NCI-H2196 treated with DMSO at 0.1 percent for 48 hours (cell line): ENCODE data around the gene KRT72.

ENCODE experiments used
- DNase-seq: peaks from one replicate; lab custom pipeline; 2025; ENCODE audit not compliant: unreplicated experiment; lab: John Stamatoyannopoulos, UW

KRT72 gene

DNA sequence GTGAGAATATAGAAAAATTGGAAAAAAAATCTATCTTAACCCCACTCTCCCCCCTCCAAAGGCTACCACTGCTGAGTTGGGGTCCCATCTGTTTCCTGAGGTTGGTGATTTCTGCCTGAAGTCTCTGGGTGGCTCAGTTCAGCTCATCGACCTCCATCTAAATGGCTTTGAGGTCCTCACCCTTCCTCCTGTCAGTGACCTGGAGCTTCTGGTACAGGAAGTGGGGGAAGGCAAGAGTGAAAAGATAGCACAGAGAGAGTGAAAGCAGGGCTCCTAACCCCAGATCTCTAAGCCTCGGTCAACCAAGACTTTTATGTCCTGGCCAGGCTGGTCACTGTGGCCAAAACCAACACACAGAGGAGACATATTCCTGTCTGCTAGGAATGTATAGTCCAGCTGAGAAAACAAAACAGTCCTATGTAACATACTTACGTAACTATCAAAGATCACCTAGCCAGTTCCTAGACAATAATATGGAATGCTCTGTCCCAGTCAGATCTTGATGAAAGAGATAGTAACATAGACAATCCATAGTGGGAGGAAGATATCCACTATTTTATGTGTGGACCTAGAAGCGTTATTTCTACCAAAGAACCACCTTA, 29.4 kb upstream of the KRT72 start:
- no peak for DNase-seq

DNA sequence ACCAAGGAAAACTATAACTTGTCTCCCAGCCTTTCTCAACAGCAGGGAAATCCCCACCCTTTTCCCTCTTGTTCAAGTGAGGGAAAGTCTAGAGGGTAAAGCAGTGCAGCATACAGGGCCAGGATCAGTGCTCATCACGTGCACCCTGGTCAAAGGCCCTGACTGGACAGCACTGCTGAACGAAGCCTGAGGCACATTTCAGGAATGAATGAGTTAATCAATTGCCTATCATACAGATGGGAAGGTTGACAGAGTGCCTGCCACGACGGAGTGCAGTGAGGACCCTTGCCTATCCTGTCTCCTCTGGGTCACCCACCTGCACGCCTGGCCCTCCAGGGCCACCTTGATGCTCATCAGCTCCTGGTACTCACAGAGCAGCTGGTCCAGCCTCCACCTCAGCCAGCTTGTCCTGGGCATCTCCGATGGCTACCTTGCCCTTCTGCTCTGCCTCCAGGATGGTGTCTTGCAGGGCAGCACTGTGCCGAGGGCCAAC, 28.8 kb upstream of the KRT72 start:
- DNase-seq, result no peak

DNA sequence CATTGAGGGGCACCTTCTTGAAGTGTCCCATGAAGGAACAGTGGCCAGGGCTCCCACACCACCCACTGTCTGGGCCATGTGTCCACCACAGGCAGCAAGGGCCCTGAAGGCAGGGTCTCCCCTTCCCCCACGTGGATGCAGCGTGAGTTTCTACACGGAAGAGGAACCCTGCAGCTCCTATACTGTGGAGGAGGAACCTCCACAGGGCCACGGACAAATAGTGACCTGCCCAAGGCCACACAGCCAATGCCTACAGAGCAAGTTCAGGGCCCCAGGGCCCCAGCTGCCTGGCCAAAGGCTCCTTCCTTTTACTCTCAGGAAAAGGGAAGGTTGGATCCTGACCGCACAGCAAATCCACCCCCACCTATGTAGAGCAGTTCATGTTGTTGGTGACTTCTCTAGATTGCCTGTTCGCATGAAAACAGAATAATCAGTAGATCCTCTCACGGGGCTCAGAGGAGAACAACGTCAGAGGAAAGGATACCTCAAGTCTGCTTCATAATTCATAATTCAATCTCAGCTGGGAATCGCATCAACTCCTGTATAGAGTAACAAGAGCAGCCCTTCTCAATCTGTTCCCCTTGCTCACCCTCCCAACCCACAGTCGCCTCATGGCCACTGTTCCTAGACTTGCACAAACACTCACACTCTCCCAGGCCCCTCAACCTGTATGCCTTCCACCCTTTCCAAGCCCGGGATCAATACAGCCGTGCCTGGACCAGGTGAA, 28.2 kb upstream of the KRT72 start:
- DNase-seq, result no peak

DNA sequence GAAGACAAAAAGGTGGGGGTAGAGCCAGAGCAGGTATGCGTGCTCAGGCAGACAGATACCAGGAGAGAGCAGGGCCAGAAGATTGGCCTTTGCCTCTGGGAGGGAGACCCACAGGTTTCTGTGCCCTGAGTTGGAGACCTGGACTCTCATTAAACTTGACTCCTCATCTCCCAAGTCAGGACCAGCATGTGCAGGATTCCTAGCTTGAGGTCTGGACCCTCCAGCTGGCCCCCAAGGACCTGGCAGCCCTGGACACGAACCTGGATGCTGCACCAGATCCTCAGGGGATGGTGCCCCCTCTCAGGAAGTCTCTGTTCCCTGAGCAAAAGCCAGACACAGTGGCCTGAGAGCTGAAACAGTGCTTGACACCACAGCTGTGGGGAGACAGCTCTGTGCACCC, 27.6 kb upstream of the KRT72 start:
- DNase-seq, result no peak

DNA sequence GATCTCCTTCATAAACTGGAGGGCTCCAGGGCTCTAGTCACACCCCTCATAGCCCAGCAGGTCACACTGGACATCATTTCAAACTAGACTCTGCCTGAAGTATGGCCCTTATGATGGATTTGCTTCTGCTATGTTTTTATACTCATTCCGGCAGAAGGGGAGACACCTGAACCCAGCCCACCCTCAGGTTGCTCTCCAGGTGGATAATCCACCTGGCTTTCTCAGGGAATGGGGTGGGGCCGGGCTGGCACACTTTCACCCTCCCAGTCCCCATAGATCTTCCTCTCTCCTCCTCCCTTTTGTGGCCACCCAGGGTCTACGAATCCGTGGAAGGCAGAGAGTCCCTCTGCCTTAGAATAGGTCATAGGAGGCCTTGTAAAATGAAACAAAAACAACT, 26.8 kb upstream of the KRT72 start:
- no peak for DNase-seq

DNA sequence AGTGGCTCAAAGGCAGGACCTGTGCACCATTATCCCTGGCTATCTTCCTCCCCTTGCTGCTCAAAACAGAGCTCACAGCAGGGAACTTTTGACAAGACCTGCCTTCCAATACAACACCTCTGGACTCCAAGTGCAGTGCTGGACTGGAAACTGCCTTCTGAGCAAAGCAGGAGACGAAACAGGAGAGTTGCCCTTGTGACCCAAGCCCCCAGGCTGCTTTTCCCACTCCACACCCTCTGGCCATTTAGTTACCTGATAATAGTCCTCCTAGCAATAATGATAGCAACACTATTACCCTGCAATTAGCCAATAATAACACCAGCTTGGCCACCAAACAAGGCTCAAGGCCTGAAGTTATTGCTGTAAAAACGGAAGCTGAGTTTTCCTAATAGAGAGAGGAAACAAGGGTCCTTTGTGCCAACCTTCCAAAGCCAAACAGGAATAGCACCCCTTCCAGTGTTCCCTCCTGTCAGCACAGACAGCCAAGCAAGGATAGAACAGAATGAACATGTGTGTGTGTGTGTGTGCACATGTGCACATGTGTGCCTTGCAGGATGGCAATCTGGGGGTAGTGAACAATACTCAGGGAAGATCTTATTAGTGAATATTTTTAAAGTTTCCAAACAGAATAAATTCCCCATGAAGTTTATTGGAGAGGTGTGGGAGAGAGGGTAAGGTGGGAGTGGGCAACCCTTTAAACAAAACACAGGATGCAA, 26.3 kb upstream of the KRT72 start:
- DNase-seq, result no peak

DNA sequence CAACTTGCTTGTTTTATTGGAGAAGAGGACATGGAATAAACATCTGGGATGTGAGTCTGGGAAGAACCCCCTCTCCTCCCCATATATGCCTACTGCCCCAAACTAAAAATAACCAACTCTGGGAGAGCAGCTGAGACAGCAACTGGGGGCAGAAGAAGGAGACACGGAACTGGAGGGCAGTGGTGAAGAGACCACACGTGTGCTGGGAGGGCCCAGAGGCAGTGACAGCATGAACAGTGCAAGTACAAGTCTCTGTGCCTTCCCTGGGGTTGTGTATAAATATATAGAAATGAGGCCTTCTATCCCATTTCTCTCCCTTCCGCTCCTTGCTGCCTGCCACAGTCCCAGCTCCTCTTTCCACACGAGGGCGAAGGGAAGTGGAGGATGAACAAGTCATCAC, 21.1 kb upstream of the KRT72 start:
- DNase-seq, result no peak

DNA sequence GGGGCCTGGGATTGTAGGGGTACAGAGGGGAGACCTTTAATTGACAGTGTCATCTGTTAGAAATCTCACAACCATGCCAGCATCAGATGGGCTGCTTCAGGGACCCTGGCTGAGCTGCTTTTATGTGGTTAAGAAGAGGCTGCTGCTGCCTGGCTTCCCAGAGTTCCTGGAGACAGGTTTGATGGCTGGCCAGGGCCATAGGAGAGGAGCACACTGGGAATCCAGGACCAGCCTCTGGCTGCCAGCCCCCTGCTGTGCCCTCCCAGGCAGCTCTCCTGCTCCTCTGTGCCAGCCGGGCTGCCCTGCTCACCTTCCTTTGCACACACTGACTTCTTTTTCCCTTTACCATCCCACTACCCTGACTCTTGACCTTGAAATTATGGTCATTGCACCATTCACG, 17.6 kb upstream of the KRT72 start:
- no peak for DNase-seq

DNA sequence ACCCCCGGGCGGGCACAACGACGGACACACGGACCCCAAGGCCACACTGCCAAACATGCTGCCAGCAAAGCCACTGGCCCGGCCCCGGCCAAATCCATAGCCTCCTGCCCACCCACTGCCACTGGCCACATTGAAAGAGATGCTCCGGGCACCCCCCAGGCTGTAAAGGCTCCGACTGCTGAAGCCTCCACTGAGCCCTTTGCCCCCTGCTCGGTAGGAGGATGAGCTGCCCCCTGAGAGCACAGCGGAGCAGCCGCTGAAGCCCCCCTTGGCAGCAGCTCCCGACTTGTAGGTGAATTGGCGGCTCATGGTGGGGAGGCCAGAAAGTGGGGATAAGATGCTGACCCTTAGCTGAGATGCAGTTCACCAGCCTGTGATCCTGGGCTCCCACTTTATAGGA, 17.0 kb upstream of the KRT72 start, which contains the start of gene KRT73:
KRT73 (minus strand) TSS at position 344 of the 400 bp plus-strand sequence; CDS start at position 309, 35 bp downstream.
- DNase-seq, result no peak

DNA sequence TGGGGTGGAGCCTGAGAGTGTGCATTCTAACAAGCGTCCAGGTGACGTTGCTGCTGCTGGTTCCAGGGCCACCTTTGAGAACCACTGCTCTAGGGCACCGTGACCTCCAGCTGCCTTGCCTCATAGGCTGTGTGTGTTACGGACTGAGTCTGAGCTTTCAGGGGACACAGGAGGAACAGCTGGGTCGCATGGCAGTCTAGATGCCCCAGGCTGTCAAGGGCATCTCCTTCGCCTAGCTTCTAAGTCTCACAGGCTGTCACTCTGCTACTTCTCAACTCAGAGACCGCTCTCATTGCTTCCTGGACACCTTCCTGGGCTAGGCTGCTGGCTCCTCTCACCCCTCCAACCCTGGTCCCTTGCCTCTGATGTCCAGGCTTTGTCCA, 16.1 kb upstream of the KRT72 start:
- DNase-seq, result no peak

DNA sequence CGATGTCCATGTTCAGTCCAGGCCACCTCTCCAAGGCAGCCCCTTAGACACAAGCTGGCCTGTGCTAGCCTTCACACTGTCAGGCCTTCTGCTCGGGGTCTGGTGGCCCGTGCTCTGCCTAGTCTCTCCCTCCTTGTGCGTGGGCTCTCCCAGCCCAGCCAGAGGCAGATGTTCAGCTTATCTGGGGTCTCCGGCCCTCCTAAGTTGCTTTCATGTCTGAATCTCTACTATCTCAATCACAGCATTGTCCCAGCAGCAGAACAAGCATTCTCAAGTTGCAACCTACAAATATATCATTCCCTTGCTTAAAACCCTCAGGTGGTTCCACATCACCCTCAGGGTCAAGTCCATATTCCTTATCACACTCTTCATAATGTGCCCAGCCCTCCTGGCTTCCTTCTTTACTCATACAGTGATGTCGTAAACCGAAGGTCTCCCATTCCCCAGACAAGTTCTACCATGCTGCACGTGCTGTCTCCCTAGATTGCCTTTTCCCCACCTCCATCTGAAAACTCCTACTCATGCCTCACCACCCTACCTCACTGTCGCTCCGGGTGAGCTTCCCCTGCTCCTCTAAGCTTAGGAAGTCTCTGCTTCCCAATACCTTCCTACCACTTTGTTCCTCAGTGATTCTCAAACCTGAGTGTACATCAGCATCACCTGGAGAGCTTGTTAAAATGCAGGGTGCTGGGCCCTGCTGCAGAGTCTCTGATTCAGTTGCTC, 15.6 kb upstream of the KRT72 start:
- DNase-seq, result no peak

DNA sequence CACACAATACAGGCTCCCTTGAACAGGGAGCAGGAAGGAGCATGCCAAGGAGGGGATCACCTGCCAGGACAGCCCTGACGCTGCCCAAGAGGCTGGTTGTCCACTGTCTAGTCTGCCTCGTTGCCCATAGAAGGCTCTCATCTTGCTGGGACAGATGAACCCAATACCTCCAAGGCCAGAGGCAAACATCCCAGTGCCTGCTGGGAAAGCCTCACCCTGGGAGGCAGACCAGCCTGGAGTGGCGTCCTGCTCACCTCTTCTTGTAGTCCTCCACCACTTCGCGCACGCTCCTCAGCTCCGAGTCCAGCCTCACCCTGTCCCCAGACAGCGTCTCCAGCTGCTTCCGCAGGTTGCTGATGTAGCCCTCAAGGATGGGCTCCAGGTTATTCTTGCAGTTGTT, 14.6 kb upstream of the KRT72 start:
- no peak for DNase-seq

DNA sequence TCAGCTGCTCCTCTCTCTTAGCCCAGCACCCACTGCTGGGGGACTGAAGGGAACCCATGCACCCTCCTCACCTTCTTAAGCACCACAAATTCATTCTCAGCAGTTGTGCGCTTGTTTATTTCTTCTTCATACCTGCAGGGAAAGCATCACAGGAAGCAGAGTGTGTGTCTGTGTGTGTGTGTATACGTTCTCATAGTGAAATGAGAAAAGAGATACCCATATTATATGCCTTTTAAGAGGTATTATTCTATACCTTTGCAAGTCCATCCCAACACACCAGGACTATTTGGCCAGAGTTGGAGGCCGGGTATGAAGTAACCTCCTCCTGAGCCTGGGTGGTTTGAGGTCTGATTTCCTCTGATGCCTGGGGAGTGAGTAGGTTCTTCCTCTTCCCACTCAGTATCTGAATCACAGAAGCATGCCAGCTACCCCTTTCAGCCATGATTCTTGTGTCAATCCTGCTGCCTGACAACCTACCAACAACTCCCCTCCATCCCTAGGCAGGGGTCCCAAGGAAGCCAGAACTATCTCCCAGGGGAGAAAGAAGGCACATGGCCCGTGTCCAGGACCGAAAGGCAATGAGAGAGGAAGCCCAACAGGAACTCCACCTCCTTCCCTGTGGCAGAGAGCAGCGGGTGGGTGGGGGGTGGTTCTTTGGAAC, 14.1 kb upstream of the KRT72 start:
- DNase-seq, result no peak

DNA sequence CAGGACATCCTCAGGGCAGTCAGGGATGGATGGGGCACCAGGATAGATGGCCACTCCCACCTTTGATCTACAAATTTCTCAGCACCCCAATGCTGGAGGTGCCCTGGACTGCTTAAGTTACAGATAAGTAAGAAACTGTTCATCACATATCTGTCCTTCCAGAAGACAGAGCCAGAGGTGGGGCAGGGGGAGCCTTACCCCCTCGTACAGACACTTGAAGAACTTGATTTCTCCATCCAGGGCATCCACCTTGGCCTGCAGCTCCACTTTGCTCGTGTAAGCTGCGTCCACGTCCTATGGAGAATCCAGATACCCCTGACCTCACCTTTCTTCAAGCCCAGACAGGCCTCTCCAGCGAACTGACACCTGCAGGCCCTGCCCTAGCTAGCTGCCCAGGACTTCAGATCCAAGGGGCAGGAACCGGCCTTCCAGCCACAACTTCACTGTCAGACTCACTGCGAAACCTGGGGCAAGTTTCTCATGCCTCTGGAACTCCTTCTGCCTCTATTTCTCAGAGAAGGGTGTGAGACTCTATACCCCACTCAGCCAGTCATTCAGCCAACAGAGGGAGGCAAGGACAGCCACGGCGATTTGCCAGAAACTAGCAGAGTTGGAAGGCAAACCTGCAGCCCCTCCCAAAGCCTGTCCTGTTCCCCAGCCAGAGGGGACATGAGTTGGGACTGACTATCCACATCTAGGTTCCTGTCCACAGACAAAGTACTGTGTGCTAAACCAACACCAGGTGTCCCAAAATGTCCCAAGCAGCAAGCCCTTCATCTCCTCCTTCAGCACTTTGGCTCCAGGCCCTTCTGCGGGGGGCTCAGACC, 13.3 kb upstream of the KRT72 start:
- DNase-seq, result no peak

DNA sequence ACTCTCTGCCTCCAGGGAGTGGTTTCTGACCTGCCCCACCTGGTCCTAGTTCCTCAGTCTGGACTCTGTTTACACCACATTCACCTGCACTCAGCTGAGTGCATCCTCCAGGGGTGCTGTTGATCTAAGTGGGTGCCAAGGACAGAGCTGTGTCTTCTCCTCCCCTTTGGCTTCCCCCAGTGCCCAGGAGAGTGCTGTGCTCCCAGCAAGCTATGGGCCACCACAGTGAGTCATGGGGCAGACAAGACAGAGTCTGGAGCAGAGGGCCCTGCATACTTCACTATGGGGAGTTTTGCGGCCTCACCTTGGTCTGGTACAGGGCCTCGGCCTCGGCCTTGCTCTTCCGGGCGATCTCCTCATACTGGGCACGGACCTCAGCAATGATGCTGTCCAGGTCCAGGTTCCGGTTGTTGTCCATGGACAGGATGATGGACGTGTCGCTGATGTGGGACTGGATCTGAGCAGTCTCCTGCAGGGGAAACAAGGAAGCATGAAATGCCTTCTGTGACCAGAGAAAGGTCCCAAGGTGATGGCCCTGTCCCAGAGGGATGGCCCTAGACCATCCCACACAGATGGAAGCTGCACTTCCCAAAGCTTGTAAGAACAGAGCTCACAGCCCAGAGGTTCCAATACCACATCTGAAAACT, 12.2 kb upstream of the KRT72 start:
- no peak for DNase-seq

DNA sequence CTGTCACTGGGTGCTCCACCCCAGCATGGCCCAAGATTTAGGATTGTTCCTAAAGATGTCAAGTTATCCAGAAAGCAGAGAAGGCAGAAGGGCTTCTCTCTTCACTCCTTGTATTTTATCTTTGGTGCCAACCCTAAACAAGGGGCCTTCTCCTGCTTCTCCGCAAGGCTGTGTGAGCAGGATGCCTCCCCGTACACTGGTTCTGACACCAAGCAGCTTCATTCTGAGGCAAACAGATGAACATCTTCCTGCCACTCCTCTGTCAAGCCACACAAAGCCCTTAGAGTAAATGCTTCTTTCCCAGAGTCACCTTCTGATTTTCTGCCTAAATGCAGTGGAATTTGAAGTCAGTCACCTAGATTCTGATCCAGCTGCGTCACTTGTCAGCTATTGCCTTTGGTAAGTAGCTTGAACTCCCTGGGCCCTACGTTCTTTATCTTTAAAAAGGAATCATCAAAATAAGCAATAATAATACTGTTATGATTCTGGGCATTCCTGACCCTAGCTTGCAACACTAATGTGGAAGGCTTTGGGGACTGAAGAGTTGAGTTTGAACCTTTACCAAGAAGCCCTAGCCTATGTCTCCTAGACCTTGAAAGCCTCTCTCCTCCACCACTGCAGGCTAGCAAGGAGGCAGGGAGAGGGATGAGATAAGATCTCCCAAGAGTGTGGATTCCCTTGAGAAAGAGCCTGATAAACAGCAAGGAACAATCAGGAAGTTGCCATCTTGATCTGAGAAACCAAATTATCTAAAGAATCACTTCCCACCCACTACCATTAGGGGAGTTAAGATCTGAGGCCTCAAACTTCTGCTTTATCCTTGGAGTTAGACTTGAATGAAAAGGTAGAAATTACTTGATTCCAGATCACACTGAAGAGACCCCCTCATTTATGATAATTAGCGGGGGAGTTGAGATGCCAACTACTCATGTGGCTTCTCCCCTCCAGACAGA, 11.4 kb upstream of the KRT72 start:
- no peak for DNase-seq

DNA sequence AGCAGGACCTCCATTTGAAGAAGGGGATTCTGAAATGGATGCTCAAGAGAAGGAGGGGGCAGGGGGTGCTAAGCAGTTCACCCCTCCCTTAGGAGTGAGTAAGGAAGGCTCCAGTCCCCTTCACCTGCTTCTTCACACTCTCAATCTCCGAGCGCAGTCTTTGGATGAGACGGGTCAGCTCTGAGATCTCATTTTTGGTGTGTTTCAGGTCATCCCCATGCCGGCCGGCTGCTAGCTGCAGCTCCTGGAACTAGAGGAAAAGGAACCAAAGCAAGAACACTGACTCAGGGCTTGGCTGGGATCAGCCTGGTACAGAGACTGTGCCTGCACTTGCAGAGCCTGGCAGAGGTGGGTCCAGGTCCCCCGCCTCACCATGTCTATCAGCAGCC, 9.8 kb upstream of the KRT72 start:
- DNase-seq, result no peak

DNA sequence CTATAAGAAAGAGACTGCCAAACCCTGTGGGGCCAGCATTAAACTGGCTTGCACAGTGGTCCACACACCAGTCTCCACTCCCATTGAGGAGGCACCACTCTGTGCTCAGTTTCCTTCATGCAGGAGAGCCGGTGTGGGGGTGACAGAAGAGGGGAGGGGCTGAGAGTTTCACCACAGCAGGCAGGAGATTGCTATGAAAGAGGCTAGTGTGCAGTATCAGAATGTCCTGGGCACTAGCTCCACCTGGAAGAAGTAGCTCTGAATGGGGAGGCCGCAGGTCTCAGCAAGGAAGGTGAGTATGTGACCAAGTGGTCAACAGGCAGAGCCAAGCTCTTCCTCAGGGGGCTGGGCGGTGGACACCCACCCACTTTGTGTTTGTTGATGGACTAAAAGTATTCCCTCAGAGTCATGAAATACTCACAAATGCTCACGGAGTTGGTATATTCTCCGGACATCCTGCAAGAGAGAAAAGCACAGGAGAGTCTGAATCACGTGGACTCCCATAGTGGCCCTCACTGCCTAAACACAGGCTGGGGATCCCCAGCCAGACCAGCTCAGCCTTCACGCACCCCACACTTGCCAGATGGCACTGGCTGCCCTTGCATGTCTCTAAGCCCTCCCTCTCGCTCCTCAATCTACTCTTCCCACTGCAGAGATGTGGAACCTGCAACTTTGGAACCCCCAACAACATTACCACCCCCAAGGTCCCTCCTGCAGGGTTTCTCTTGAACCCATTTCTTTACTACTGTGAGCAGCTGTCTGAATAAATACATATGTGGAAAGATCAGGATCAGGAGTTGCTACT, 7.8 kb upstream of the KRT72 start:
- no peak for DNase-seq
